Measurements from ENCODE around the gene DNAJC11.

DNA sequence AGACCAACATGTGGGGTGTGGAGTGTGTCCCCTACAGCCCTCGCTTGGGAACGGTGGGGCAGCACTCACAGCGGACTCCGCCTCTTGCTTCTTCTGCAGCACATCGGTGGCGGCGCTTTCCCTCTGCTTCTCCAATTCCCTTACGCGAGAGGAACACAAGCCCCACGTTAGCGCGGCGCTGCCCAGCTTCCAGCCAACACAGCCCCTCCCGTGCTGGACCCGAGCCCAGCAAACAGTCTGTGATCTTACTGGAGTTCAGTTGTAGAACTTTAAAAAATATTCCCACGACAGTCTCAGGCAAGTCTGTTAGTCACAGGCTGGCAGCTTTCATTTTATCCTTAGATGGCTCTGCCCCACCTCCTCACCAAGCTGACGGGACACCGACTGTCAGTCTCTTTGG is 63.4 kb downstream of the DNAJC11 start:
- TF ChIP-seq GATA3 (IDR thresholded peaks at IDR 0.05; ENCODE audit: low read depth, low read length) (no peak), GATA2 (IDR thresholded peaks at IDR 0.05; ENCODE audit: low read depth, low read length) (no peak)

All from SH-SY5Y (cell line).